GM18505 (cell line): ENCODE measurements around the gene SMIM1.
A peak's percentile ranks its signal among the peaks of the same experiment; 100 is the strongest.
"Not testable (repeated sequence)": the region's sequence is repeated elsewhere in the genome, so short reads cannot be mapped to it uniquely, and the experiment has no call there.

Experiments used
- ATAC-seq: cut with Tn5 transposase; IDR thresholded peaks from one replicate; pipeline ENCODE4 v1.9.1; 2021; ENCODE audit not compliant: unreplicated experiment
- POLR2A ChIP-seq: IDR thresholded peaks from 4 replicates; pipeline ENCODE4 v1.6.1; 2011; ENCODE audit warnings: borderline replicate concordance; ENCODE audit not compliant: insufficient read depth, insufficient read length; ENCODE audit errors: extremely low read depth

Gene SMIM1

DNA sequence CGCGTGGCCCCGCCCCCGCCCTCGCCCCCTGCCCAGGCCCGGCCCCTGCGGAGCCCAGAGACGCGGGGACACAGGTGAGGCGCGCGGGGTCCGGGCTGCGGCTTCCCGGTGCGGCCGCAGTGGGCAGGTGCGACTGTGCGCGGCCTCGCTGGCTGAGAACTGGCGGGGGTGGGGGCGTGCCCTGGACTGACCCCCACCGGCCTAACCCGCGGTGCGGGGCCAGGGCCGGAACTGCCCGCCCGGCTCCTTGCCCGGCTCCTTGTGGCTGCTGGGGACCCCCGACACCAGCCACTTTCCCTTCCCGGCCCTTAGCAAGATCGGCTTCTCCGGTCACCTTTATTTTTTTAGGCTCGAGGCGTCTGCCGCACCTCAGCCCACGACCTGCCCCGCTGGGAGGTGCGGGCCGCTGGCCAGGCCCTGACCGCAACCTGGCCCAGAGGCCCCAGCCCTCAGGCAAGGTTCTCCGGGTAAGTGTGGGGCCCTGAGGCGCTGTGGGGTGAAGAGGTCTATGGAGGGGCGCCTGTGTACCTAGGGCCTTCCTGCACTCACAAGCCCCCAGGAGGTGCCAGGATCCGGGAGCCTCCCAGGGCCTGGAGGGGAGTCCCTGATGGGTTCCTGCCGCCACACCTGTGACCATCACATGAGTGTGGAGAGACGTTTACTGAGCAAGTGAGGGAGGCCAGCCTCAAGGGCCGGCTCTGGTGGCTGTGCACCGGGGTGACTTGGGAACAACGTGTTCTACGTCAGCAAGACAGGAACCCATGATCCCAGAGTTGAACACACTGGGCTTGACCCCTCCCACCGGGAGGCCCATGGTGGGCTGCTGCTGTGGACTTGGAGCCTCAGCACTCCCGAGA lies at the start of gene SMIM1:
TSS of gene SMIM1 (plus strand) at position 35 of the 857 bp plus-strand sequence. CDS start 2,625 bp downstream, outside the sequence.
- peak; percentile 5 for ATAC-seq
- no peak for TF ChIP-seq POLR2A

- no peak for TF ChIP-seq POLR2A
- ATAC-seq: no peak
Measured at GRCh38 chr1:3722846-3723245, 49.7 kb upstream of the SMIM1 start.

DNA sequence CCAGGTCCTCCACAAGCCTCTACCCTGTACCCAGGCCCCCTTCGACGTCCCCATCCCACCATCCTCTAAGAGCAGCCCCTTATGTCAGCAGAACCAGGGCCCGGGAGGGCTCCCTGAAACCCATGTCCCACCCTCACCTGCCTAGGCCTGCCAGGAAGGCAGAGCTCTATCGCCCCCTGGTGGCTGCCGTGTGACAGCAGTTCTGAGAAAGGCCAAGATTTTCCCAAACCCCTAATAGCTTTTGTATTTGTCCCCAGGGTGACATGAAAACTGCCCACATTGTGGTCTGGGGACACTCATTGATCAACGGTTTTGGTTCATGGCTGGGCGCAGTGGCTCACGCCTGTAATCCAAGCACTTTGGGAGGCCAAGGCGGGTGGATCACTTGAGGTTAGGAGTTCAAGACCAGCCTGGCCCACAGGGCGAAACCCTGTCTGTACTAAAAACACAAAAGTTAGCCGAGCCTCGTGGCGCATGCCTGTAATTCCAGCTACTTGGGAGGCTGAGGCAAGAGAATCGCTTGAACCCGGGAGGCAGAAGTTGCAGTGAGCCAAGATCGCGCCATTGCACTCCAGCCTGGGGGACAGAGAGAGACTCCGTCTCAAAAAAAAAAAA lies 48.0 kb upstream of the SMIM1 start:
- ATAC-seq: not testable (repeated sequence)

- TF ChIP-seq POLR2A: no peak
- no peak for ATAC-seq
Measured at GRCh38 chr1:3725366-3725765, 47.2 kb upstream of the SMIM1 start.

DNA sequence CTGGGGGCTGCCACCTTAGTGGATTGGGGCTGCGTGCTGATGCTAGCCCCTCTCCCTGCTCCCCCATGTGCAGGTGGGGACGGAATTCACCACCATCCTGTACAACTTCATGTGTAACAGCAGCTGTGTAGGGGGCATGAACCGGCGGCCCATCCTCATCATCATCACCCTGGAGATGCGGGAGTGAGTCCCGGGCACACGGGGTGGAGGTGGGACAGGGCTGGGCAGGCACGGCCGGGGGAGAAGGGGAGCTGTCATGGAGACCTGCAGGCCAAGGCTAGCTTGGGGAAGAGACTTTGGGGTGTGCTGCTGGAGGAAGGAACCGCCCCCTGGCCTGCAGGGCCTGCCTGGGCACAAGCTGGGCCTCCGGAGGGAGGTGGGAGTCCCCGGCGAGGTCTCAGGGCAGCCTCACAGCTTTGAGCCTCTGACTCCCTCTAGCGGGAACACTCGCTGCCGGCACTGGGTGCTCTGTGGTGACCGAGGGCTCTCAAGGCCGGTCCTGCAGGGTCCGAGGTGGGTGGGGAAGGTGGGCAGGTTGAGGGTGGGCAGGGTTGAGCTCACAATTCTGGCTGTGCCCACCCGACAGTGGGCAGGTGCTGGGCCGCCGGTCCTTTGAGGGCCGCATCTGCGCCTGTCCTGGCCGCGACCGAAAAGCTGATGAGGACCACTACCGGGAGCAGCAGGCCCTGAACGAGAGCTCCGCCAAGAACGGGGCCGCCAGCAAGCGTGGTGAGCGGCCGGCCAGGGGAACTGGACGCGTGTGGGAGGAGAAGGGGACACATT lies 45.3 kb upstream of the SMIM1 start:
- ATAC-seq: no peak
- TF ChIP-seq POLR2A: no peak

DNA sequence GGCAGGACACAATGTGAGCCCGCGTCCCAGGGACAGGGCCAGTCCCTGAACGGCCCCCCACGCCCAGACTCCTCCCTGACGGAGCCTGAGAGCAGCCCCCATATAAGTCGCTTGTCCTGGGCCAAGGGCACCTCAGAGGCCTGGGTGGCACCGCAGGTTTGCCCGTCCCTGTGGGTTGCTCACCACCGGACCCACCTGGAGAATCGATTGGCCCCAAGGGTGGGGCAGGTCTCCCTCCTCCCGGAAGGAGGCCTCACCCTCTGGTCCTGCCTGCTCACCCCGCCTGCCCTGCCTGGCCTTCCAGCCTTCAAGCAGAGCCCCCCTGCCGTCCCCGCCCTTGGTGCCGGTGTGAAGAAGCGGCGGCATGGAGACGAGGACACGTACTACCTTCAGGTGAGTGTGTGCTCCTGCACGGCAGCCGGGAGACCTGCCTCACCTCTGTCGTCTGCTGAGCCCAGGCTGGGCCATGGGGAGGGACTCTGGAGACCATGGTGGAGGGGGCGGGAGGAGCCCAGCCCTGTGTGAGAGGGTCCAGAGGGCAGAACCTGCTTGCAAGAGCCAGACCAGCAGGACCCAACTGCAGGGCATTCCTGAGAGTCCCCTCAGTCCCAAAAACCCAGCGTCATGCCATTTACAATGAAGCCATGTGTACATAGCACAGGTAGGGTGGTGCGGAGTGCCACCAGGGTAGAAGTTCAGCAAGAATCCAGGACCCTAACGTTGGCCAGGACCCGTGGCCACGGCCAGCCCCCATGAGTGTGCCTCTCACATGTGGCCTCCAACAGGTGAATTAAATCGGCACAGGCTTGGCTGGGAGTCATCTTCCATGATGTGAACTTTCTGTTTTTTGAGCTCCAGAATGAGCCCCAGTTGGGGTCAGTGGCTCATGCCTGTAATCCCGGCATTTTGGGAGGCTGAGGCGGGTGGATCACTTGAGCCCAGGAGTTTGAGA lies 44.4 kb upstream of the SMIM1 start:
- TF ChIP-seq POLR2A: no peak
- ATAC-seq: no peak

DNA sequence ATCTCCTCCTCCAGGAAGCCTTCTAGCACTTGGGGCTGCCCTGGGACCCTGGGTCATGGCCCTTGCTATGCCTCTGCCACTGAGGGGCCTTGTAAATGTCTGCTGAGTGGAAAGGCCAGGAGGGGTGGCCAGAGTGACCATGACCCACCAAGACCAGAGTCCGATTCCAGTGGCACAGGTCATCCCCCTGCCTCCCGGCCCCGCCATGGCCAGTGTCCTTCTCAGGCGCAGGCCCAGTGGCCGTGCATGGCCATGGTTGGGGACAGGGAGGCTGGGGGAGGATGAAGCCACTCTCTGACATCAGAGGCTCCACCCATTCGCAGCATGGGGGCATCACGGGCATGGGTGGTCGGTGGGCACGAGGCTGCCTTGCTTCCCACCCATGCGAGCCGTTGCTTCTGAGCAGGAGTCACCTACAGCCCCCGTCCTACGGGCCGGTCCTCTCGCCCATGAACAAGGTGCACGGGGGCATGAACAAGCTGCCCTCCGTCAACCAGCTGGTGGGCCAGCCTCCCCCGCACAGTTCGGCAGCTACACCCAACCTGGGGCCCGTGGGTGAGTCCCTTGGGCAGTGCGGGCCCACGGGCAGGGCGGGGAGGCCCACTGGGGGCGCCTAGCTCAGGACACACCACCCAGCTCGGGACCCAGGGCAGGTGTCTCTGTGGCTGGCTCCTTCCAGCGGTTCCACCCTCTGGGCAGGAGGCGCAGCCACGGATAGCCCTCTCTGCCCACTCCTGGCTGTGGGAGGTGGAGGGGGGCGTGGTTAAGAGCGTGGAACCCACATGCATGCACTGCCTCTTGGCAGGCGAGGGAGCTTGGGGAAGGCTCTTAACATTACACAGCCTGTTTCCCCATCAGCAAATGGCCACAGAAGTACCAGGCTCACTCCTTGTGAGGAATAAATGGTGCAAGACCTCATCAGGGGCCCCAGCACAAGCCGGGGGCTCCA lies 42.7 kb upstream of the SMIM1 start:
- no peak for TF ChIP-seq POLR2A
- ATAC-seq: no peak

GRCh38 chr1:3730543-3731247 lies 41.9 kb upstream of the SMIM1 start:
- ATAC-seq: no peak
- no peak for TF ChIP-seq POLR2A

- no peak for ATAC-seq
- TF ChIP-seq POLR2A: no peak
Measured at GRCh38 chr1:3731583-3732433, 40.7 kb upstream of the SMIM1 start.

GRCh38 chr1:3732434-3733093 lies 40.0 kb upstream of the SMIM1 start:
- TF ChIP-seq POLR2A: no peak

More at GRCh38 chr1:3732434-3733093, 40.0 kb upstream of the SMIM1 start:
- ATAC-seq: no peak
